HepG2 (cell line): ENCODE measurements around the gene AASS. TPM values are rescaled to one million over a fixed set of nuclear protein-coding genes. Genes with fewer than 3 reads are reported as not detected.

Source experiments
- ATAC-seq: fragments of 200-7000 bp; cut with Tn5 transposase; 3 replicates; pipeline ENCODE4 v1.9.1; 2020; ENCODE audit warnings: mild to moderate bottlenecking, moderate library complexity
- BruUV-seq: library from RNA; stranded (reverse); fragments of 400-500 nt; replicated peaks from 2 replicates; lab custom pipeline; 2021; lab: Mats Ljungman, UMichigan
- CTCF ChIA-PET: fragments of 300-600 bp; formaldehyde crosslinking; extraction: SDS; loops from one replicate; lab custom pipeline; 2021; ENCODE audit warnings: low total read pairs, inconsistent platforms, low intra/inter-chr PET ratio; lab: Yijun Ruan, JAX
- POLR2A ChIA-PET: fragments of 350-600 bp; sonication (Branson Sonifier 250); formaldehyde crosslinking; loops from one replicate; lab custom pipeline; 2020; ENCODE audit warnings: antibody characterized with exemption, inconsistent platforms; lab: Yijun Ruan, JAX
- DNase-seq: peaks from one replicate; pipeline ENCODE4 v3.0.0-alpha.2; 2015; ENCODE audit warnings: low spot score
- FAIRE-seq: peaks from 3 replicates; lab custom pipeline; 2011; peaks lifted over from hg19 to GRCh38; lab: Jason Lieb, UNC
- H2AFZ ChIP-seq: one replicate; pipeline ENCODE4 v1.6.1; 2011; ENCODE audit warnings: low read length, inconsistent platforms
- H3K27ac ChIP-seq: fragments of 300-600 bp; 3 replicates; pipeline ENCODE4 v1.8.0; 2011; ENCODE audit warnings: mixed run types, mild to moderate bottlenecking, mixed read lengths, low read length, inconsistent platforms; ENCODE audit not compliant: insufficient read depth; ENCODE audit errors: extremely low read length
- H3K27me3 ChIP-seq, 2 experiments: fragments of 200-600 bp in 1 of 2; 2 replicates in 1 of 2; 3 replicates in 1 of 2; pipeline versions ENCODE4 v1.6.0 to v1.8.0; 2011; ENCODE audit warnings: low read length in 2 of 2, mild to moderate bottlenecking in 2 of 2, moderate library complexity in 2 of 2, inconsistent platforms in 1 of 2; ENCODE audit not compliant: insufficient read depth in 2 of 2, control insufficient read depth in 1 of 2
- H3K36me3 ChIP-seq, 2 experiments: fragments of 200-600 bp in 1 of 2; replicated peaks in 1 of 2; 2 replicates in 1 of 2; 3 replicates in 1 of 2; pipeline versions ENCODE4 v1.5.1 to v1.8.0; 2011; ENCODE audit warnings: low read length in 2 of 2, inconsistent platforms in 1 of 2; ENCODE audit not compliant: insufficient read depth in 2 of 2, control insufficient read depth in 1 of 2
- H3K4me1 ChIP-seq: 2 replicates; pipeline ENCODE4 v1.5.1; 2012; ENCODE audit warnings: low read length, inconsistent platforms; ENCODE audit not compliant: insufficient read depth
- H3K4me2 ChIP-seq: 2 replicates; pipeline ENCODE4 v1.6.0; 2011; ENCODE audit warnings: low read depth, low read length, inconsistent platforms
- H3K4me3 ChIP-seq, 3 experiments: fragments of 200-600 bp in 1 of 3; sonication (generic), shearing (Covaris generic) in 1 of 3; replicated peaks in 1 of 3; 2 replicates each; pipeline ENCODE4 v1.5.1; 2011 to 2016; ENCODE audit warnings: low read length in 3 of 3, inconsistent platforms in 2 of 3, low read depth in 2 of 3, mild to moderate bottlenecking in 2 of 3, control low read depth in 1 of 3, mixed read lengths in 1 of 3; ENCODE audit not compliant: insufficient read depth in 1 of 3
- H3K79me2 ChIP-seq: one replicate; pipeline ENCODE4 v1.6.1; 2011; ENCODE audit warnings: low read length, inconsistent platforms; ENCODE audit not compliant: insufficient read depth
- H3K9ac ChIP-seq: 2 replicates; pipeline ENCODE4 v1.6.0; 2011; ENCODE audit warnings: mild to moderate bottlenecking, low read depth, low read length, inconsistent platforms; ENCODE audit not compliant: insufficient read depth
- H3K9me3 ChIP-seq: 2 replicates; pipeline ENCODE4 v1.5.1; 2012; ENCODE audit warnings: mild to moderate bottlenecking, low read length
- H4K20me1 ChIP-seq: 2 replicates; pipeline ENCODE4 v1.6.0; 2011; ENCODE audit warnings: inconsistent platforms, mild to moderate bottlenecking, low read length, moderate library complexity; ENCODE audit not compliant: insufficient read depth
- ELF3 ChIP-seq: IDR thresholded peaks from 2 replicates; pipeline ENCODE4 v1.6.1; 2016; ENCODE audit warnings: missing genetic modification reagents, missing compliant biosample characterization
- HOXA9 ChIP-seq: sonication (generic); formaldehyde crosslinking; IDR thresholded peaks from 2 replicates; pipeline ENCODE4 v1.8.1; 2022; ENCODE audit warnings: missing genetic modification reagents, mild to moderate bottlenecking, moderate library complexity, borderline replicate concordance
- NBN ChIP-seq: fragments of 450-650 bp; conservative IDR thresholded peaks from 2 replicates; pipeline ENCODE4 v1.6.1; 2017
- NFKBIZ ChIP-seq: IDR thresholded peaks from 2 replicates; pipeline ENCODE4 v1.6.1; 2018; ENCODE audit warnings: missing genetic modification reagents, missing compliant biosample characterization
- POLR2AphosphoS2 ChIP-seq: IDR thresholded peaks from 2 replicates; pipeline ENCODE4 v1.6.1; 2011; ENCODE audit warnings: low read depth, low read length, improper control_type of control experiment
- TBX3 ChIP-seq: fragments of 450-650 bp; IDR thresholded peaks from 2 replicates; pipeline ENCODE4 v1.6.1; 2017; ENCODE audit warnings: antibody characterized with exemption, mild to moderate bottlenecking, inconsistent platforms, borderline replicate concordance
- ZNF776 ChIP-seq: sonication (generic); formaldehyde crosslinking; IDR thresholded peaks from 2 replicates; pipeline ENCODE4 v1.4.0; 2020; ENCODE audit warnings: mild to moderate bottlenecking, missing genetic modification reagents
- WGBS: methylation state at CpG from one replicate; pipeline ENCODE4 v1.1.6; 2017; ENCODE audit warnings: low lambda C conversion rate; 5-methylcytosine and 5-hydroxymethylcytosine counted together
- in situ Hi-C: cut with HindIII; loops from 2 replicates; pipeline ENCODE4 v1.10.0; 2017; ENCODE audit warnings: low pct_unique_long_range_greater_than_20kb; ENCODE audit not compliant: extremely low pct_ligation_motif_present
- intact Hi-C: fragments of 100-400 bp; cut with micrococcal nuclease; formaldehyde crosslinking; loops from one replicate; pipeline ENCODE4 v1.10.0; 2022; ENCODE audit not compliant: unreplicated experiment
- polyA plus RNA-seq, 8 experiments: library from polyadenylated mRNA; depleted of rRNA in 3 of 8; stranded (reverse) in 7 of 8; unstranded in 1 of 8; fragments of >200 nt; fragmentation: Illumina TruSeq in 4 of 8; extraction: Trizol in 4 of 8; gene quantifications; 2 replicates each; pipeline versions ENCODE4 v1.2.1 to v1.2.3, GENCODE V29; 2011 to 2016; ENCODE audit warnings: low read depth in 4 of 8, missing spikeins in 1 of 8, mixed read lengths in 1 of 8; ENCODE audit not compliant: insufficient read depth in 1 of 8
- total RNA-seq, 5 experiments: library from RNA; depleted of rRNA; stranded (reverse); fragments of >200 nt; fragmentation: Illumina TruSeq; extraction: Trizol; gene quantifications; 2 replicates each; pipeline ENCODE4 v1.2.3, GENCODE V29; 2016; ENCODE audit warnings: low read depth in 1 of 5
- TF ChIP-seq, protein P1 (sequence below): sonication (generic); formaldehyde crosslinking; IDR thresholded peaks from 2 replicates; pipeline ENCODE4 v1.4.0; 2020; ENCODE audit warnings: mild to moderate bottlenecking, missing genetic modification reagents
- TF ChIP-seq, protein P2 (sequence below): IDR thresholded peaks from 2 replicates; pipeline ENCODE4 v1.6.1; 2016; ENCODE audit warnings: low read depth
- TF ChIP-seq, protein P3 (sequence below): sonication (generic); formaldehyde crosslinking; IDR thresholded peaks from 2 replicates; pipeline ENCODE4 v1.4.0; 2020; ENCODE audit warnings: missing genetic modification reagents, borderline replicate concordance
- TF ChIP-seq, protein P4 (sequence below): sonication (generic); formaldehyde crosslinking; IDR thresholded peaks from 2 replicates; pipeline ENCODE4 v1.4.0; 2020; ENCODE audit warnings: mild to moderate bottlenecking, missing genetic modification reagents, borderline replicate concordance

Gene AASS
- total and polyA plus RNA-seq, 2 of the 13 experiments (the other 11 are each of a cell fraction or from before 2014, with no cell fraction given), result 11.6 to 43.9 TPM

DNA sequence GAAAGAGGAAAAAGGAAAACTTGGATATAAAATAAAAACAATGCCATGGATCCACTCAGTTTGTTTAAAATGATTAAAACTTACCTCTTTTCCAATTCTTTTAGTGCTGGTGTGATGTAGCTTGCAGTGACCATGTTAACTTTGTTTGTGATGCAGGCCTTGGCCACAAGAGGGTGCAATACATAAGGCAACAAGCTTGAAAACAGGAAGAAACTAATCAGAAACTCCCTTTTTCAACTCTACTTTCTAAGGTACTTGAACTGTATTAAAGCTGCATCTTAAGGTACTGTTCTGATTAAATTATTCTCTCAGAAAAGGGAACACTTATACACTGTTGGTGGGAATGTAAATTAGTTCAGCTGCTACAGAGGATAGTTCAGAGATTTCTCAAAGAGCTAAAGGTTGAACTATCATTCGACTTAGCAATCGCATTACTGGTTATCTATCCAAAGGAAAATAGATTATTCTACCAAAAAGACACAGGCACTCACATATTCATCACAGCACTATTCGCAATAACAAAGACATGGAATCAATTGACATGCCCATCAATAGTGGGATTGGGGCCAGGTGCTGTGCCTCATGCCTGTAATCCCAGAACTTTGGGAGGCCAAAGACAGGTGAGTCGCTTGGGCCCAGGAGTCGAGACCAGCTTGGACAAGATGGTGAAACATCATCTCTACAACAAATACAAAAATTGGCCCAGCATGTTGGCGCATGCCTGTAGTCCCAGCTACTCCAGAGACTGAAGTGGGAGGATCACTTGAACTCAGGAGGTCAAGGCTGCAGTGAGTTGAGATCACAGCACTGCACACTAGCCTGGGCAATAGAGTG is 50.9 kb downstream of the AASS start:
- H3K4me2 ChIP-seq, result no peak overlapping the region
- FAIRE-seq (peak; percentile 71), DNase-seq (peak; percentile 64), ATAC-seq (peak; percentile 83)
- ChIA-PET POLR2A (no interaction called here), CTCF (interaction anchor here (0.6 to 1.4 kb wide), 2 partner anchors 436 to 439 kb away, joined by 3 to 6 read pairs; no protein-coding TSS in a partner anchor)
- H3K4me3 ChIP-seq, result no peak overlapping the region
- in situ Hi-C loops (loop anchor here (10.0 kb wide), 1 partner anchor 442 kb away; no protein-coding TSS in a partner anchor), intact Hi-C loops (loop anchor here (1.0 to 10.0 kb wide), 2 partner anchors 122 to 436 kb away; no protein-coding TSS in a partner anchor)
- no TSS peak for BruUV-seq
- no peaks in the 10 kb centered on the region for H4K20me1 ChIP-seq
- peaks cover 0 to 1% of the 10 kb centered on the region in 2 experiments; a peak in 3 of 5 replicates for H3K36me3 ChIP-seq
- no peak overlapping the region for H3K9ac ChIP-seq
- WGBS, result 97% methylated on average over 6 of the region's 6 CpGs
- no peaks in the 10 kb centered on the region for H3K27me3 ChIP-seq
- H3K4me1 ChIP-seq, result no peaks in the 10 kb centered on the region
- H3K9me3 ChIP-seq, result no peaks in the 10 kb centered on the region
- no peak overlapping the region for H3K27ac ChIP-seq
- no peaks in the 10 kb centered on the region for H3K79me2 ChIP-seq
- no peak overlapping the region for H2AFZ ChIP-seq
- no peak for TF ChIP-seq HOXA9
- TF ChIP-seq, protein P1, sequence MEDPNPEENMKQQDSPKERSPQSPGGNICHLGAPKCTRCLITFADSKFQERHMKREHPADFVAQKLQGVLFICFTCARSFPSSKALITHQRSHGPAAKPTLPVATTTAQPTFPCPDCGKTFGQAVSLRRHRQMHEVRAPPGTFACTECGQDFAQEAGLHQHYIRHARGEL, result no peak
- TF ChIP-seq, protein P2, sequence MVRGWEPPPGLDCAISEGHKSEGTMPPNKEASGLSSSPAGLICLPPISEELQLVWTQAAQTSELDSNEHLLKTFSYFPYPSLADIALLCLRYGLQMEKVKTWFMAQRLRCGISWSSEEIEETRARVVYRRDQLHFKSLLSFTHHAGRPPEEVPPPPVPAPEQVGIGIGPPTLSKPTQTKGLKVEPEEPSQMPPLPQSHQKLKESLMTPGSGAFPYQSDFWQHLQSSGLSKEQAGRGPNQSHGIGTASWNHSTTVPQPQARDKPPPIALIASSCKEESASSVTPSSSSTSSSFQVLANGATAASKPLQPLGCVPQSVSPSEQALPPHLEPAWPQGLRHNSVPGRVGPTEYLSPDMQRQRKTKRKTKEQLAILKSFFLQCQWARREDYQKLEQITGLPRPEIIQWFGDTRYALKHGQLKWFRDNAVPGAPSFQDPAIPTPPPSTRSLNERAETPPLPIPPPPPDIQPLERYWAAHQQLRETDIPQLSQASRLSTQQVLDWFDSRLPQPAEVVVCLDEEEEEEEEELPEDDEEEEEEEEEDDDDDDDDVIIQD (CRISPR knock-in tag), result no peak
- TF ChIP-seq, protein P3, sequence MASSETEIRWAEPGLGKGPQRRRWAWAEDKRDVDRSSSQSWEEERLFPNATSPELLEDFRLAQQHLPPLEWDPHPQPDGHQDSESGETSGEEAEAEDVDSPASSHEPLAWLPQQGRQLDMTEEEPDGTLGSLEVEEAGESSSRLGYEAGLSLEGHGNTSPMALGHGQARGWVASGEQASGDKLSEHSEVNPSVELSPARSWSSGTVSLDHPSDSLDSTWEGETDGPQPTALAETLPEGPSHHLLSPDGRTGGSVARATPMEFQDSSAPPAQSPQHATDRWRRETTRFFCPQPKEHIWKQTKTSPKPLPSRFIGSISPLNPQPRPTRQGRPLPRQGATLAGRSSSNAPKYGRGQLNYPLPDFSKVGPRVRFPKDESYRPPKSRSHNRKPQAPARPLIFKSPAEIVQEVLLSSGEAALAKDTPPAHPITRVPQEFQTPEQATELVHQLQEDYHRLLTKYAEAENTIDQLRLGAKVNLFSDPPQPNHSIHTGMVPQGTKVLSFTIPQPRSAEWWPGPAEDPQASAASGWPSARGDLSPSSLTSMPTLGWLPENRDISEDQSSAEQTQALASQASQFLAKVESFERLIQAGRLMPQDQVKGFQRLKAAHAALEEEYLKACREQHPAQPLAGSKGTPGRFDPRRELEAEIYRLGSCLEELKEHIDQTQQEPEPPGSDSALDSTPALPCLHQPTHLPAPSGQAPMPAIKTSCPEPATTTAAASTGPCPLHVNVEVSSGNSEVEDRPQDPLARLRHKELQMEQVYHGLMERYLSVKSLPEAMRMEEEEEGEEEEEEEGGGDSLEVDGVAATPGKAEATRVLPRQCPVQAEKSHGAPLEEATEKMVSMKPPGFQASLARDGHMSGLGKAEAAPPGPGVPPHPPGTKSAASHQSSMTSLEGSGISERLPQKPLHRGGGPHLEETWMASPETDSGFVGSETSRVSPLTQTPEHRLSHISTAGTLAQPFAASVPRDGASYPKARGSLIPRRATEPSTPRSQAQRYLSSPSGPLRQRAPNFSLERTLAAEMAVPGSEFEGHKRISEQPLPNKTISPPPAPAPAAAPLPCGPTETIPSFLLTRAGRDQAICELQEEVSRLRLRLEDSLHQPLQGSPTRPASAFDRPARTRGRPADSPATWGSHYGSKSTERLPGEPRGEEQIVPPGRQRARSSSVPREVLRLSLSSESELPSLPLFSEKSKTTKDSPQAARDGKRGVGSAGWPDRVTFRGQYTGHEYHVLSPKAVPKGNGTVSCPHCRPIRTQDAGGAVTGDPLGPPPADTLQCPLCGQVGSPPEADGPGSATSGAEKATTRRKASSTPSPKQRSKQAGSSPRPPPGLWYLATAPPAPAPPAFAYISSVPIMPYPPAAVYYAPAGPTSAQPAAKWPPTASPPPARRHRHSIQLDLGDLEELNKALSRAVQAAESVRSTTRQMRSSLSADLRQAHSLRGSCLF, result no peak
- TF ChIP-seq, protein P4, sequence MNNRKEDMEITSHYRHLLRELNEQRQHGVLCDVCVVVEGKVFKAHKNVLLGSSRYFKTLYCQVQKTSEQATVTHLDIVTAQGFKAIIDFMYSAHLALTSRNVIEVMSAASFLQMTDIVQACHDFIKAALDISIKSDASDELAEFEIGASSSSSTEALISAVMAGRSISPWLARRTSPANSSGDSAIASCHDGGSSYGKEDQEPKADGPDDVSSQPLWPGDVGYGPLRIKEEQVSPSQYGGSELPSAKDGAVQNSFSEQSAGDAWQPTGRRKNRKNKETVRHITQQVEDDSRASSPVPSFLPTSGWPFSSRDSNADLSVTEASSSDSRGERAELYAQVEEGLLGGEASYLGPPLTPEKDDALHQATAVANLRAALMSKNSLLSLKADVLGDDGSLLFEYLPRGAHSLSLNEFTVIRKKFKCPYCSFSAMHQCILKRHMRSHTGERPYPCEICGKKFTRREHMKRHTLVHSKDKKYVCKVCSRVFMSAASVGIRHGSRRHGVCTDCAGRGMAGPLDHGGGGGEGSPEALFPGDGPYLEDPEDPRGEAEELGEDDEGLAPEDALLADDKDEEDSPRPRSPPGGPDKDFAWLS (CRISPR knock-in tag), result no peak
- TF ChIP-seq POLR2AphosphoS2, result no peak
- no peak for TF ChIP-seq ZNF776 (CRISPR knock-in tag)
- 0 out of 2 replicates have a peak, but pooled peaks have one; percentile 27 for TF ChIP-seq ELF3 (CRISPR knock-in tag)
- no peak for TF ChIP-seq TBX3
- no peak for TF ChIP-seq NFKBIZ (CRISPR knock-in tag)
- no peak for TF ChIP-seq NBN
